ENCODE measurements around the gene ACCS.

DNA sequence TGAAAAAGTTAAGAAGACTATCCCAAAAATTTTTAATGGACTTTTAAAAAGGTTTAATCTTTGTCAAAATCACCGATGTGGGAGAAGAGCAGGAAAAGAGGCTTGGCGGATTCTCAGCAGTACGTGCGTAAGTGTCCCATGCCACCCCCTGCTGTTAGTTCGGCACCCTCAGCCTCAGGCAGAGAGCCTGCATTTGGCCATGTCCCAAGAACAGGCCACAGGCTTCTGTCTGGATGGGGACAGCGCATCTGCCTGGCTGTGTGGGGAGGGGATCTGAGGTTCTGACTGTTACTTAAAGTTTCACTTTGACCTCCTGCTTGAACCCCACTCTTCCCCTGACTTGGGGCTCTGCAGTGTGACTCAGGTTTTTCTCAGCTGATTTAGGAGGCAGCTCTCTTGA, 64.7 kb downstream of the ACCS start:
- TF ChIP-seq CTCF (IDR thresholded peaks at IDR 0.05): no peak
- TF ChIP-seq EP300 (IDR thresholded peaks at IDR 0.05): no peak
- TF ChIP-seq CEBPB (IDR thresholded peaks at IDR 0.05): no peak
- TF ChIP-seq REST (IDR thresholded peaks at IDR 0.05): no peak
- TF ChIP-seq POLR2A (IDR thresholded peaks at IDR 0.05; ENCODE audit: low read length): no peak
- TF ChIP-seq JUN (IDR thresholded peaks at IDR 0.05): no peak
- no peak for TF ChIP-seq JUNB (IDR thresholded peaks at IDR 0.05)
- TF ChIP-seq, protein P1, sequence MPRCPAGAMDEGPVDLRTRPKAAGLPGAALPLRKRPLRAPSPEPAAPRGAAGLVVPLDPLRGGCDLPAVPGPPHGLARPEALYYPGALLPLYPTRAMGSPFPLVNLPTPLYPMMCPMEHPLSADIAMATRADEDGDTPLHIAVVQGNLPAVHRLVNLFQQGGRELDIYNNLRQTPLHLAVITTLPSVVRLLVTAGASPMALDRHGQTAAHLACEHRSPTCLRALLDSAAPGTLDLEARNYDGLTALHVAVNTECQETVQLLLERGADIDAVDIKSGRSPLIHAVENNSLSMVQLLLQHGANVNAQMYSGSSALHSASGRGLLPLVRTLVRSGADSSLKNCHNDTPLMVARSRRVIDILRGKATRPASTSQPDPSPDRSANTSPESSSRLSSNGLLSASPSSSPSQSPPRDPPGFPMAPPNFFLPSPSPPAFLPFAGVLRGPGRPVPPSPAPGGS (IDR thresholded peaks at IDR 0.05): no peak
- TF ChIP-seq, protein P2, sequence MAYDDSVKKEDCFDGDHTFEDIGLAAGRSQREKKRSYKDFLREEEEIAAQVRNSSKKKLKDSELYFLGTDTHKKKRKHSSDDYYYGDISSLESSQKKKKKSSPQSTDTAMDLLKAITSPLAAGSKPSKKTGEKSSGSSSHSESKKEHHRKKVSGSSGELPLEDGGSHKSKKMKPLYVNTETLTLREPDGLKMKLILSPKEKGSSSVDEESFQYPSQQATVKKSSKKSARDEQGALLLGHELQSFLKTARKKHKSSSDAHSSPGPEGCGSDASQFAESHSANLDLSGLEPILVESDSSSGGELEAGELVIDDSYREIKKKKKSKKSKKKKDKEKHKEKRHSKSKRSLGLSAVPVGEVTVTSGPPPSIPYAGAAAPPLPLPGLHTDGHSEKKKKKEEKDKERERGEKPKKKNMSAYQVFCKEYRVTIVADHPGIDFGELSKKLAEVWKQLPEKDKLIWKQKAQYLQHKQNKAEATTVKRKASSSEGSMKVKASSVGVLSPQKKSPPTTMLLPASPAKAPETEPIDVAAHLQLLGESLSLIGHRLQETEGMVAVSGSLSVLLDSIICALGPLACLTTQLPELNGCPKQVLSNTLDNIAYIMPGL (CRISPR knock-in tag; IDR thresholded peaks at IDR 0.05; ENCODE audit: borderline replicate concordance): no peak
- TF ChIP-seq POLR2AphosphoS2 (conservative IDR thresholded peaks at IDR 0.05; ENCODE audit: low read length): no peak
- no peak for TF ChIP-seq NR3C1 (IDR thresholded peaks at IDR 0.05)
- TF ChIP-seq, protein P3, sequence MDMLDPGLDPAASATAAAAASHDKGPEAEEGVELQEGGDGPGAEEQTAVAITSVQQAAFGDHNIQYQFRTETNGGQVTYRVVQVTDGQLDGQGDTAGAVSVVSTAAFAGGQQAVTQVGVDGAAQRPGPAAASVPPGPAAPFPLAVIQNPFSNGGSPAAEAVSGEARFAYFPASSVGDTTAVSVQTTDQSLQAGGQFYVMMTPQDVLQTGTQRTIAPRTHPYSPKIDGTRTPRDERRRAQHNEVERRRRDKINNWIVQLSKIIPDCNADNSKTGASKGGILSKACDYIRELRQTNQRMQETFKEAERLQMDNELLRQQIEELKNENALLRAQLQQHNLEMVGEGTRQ (IDR thresholded peaks at IDR 0.05): no peak
